ENCODE measurements around the gene PAX1. TPM values are rescaled to one million over a fixed set of nuclear protein-coding genes. Genes with fewer than 3 reads are reported as not detected.

PAX1 gene
- total RNA-seq, 2 experiments from 2014 or later, result not detected

- no peaks in the 10 kb centered on the region for H3K9me3 ChIP-seq (ENCODE audit: low read length)
- H3K27ac ChIP-seq (ENCODE audit: low read depth, low read length, poor library complexity, severe bottlenecking), result no peak overlapping the region
- TF ChIP-seq EZH2phosphoT487 (IDR thresholded peaks at IDR 0.05; ENCODE audit: borderline replicate concordance, low read depth, low read length) (no peak), CTCF (conservative IDR thresholded peaks at IDR 0.05; ENCODE audit: low read length) (peak; percentile 41; the same call in 1 of the 2 replicates)
- H2AFZ ChIP-seq (ENCODE audit: low read length), result no peak overlapping the region
- BruUV-seq (replicated peaks), result no TSS peak
- CTCF ChIA-PET (ENCODE audit: unreplicated experiment), result no interaction called here
- POLR2A ChIA-PET, result interaction anchor here (1.7 kb wide), 1 partner anchor 8 kb away, joined by 4 read pairs; no protein-coding TSS in a partner anchor
- H3K4me2 ChIP-seq (ENCODE audit: low read length), result no peak overlapping the region
- H3K36me3 ChIP-seq (ENCODE audit: insufficient read depth, low read length), result no peaks in the 10 kb centered on the region
- H3K4me3 ChIP-seq (ENCODE audit: low read depth, low read length, poor library complexity, severe bottlenecking), result no peak overlapping the region
- no peaks in the 10 kb centered on the region for H3K9me2 ChIP-seq (ENCODE audit: insufficient read depth, low read length)
- H3K79me2 ChIP-seq (ENCODE audit: insufficient read depth, low read depth, low read length), result no peaks in the 10 kb centered on the region
- H4K20me1 ChIP-seq (ENCODE audit: insufficient read depth, low read length), result no peaks in the 10 kb centered on the region
- DNase-seq (ENCODE audit: low spot score), result no peak
- H3K4me1 ChIP-seq (ENCODE audit: insufficient read depth, low read length, poor library complexity, severe bottlenecking), result no peaks in the 10 kb centered on the region
- intact Hi-C loops (cut with micrococcal nuclease; ENCODE audit: unreplicated experiment), result no loop called here
These were observed 62.3 kb downstream of the PAX1 start for GRCh38 chr20:21767739-21768223.

Small RNA genes within 50 kb of the gene (small RNA-seq; reads per million reads assigned to genes)
- gene RPL41P1, result not detected

Other genes starting within 250 kb of the PAX1 start
- gene NKX2-2, start 191.6 kb upstream of the PAX1 start, total RNA-seq (2014; rRNA removed; shearing (Covaris generic)), result not detected in 2 replicates
- gene NKX2-2, start 191.6 kb upstream of the PAX1 start, total RNA-seq (2022), result not detected in 2 replicates

All from OCI-LY7 (cell line).